ENCODE data around the gene ACSM4. TPM values are rescaled to one million over a fixed set of nuclear protein-coding genes. Genes with fewer than 3 reads are reported as not detected.

The ACSM4 gene
- total and polyA plus RNA-seq, 9 of the 15 experiments (the other 6 are each of a cell fraction or from before 2014, with no cell fraction given): not detected

DNA sequence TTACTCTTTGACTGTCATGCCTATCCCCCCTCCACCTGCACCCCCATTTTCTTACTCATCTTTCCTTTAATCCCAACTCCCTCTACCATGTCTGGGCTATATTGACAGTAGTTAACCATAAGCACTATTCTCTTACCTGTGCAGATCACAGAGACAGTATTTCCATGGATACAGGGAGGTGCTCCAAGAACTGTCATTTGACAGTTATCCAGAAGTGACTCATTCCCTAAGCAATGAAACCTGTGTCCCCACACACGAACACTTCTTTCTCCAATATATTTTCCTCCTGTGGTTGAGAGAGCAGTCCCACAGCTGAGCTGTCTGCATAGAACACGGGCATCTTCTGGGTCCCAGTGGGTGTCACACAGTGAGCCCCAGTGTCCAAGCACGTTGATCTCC, 71.3 kb downstream of the ACSM4 start:
- H4K20me1 ChIP-seq (replicated peaks; ENCODE audit: control insufficient read depth, insufficient read depth, low read length): no peaks in the 10 kb centered on the region
- no peak for FAIRE-seq
- H3K9me1 ChIP-seq (ENCODE audit: control insufficient read depth, insufficient read depth, low read length): no peaks in the 10 kb centered on the region
- H3K79me2 ChIP-seq (ENCODE audit: control insufficient read depth, insufficient read depth, low read length): no peaks in the 10 kb centered on the region
- intact Hi-C loops (cut with micrococcal nuclease): loop anchor here (2.0 kb wide), 1 partner anchor 86 kb away; no protein-coding TSS in a partner anchor
- no peak overlapping the region for H2AFZ ChIP-seq (ENCODE audit: low read depth, low read length)
- 14% methylated on average over 3 of the region's 3 CpGs for WGBS (ENCODE audit: insufficient coverage, low coverage, missing lambda C conversion rate)
- no peaks in the 10 kb centered on the region for H3K9me3 ChIP-seq (replicated peaks; ENCODE audit: control insufficient read depth, insufficient read depth, low read depth, low read length)
- no peak overlapping the region for H3K4me3 ChIP-seq
- BruUV-seq (replicated peaks): no TSS peak
- ChIA-PET POLR2A (no interaction called here), CTCF (ENCODE audit: low intra/inter-chr PET ratio) (no interaction called here)
- H3K27me3 ChIP-seq (ENCODE audit: control insufficient read depth in 2 of 2, insufficient read depth in 2 of 2, low read length in 2 of 2): no peaks in the 10 kb centered on the region
- peaks cover 0 to 4% of the 10 kb centered on the region in 2 experiments; a peak in 4 of 5 replicates for H3K4me1 ChIP-seq (replicated peaks in 1 of 2; ENCODE audit: control insufficient read depth in 2 of 2, insufficient read depth in 2 of 2, low read length in 2 of 2)
- no peak for DNase-seq (ENCODE audit: extremely low read depth in 1 of 4, low spot score in 3 of 4)
- in situ Hi-C loops (cut with MboI): loop anchor here (10.0 kb wide), 1 partner anchor 60 kb away; no protein-coding TSS in a partner anchor
- no peak overlapping the region for H3K27ac ChIP-seq (ENCODE audit: extremely low read depth, low read depth, low read length)
- H3K4me2 ChIP-seq (ENCODE audit: insufficient read depth, low read length): no peak overlapping the region
- TF ChIP-seq MECOM (CRISPR knock-in tag; IDR thresholded peaks at IDR 0.05) (no peak), SETDB1 (IDR thresholded peaks at IDR 0.05; ENCODE audit: low read length) (no peak), ZNF512 (tag; IDR thresholded peaks at IDR 0.05) (no peak), NR2F6 (CRISPR knock-in tag; IDR thresholded peaks at IDR 0.05) (no peak), ZNF75A (CRISPR knock-in tag; IDR thresholded peaks at IDR 0.05) (no peak), PHF21A (IDR thresholded peaks at IDR 0.05; ENCODE audit: borderline replicate concordance, low read depth) (no peak), NR2C1 (IDR thresholded peaks at IDR 0.05) (no peak), NR2C1 (tag; IDR thresholded peaks at IDR 0.05) (no peak)
- ATAC-seq: no peak
- H3K36me3 ChIP-seq (ENCODE audit: control insufficient read depth, insufficient read depth, low read length): no peaks in the 10 kb centered on the region
- no peak overlapping the region for H3K9ac ChIP-seq (ENCODE audit: insufficient read depth in 1 of 2, low read depth in 2 of 2, low read length in 2 of 2)
